DMS79 treated with DMSO at 0.1 percent for 48 hours (cell line): ENCODE results near the gene TAOK1.
"Not testable (repeated sequence)": the region's sequence is repeated elsewhere in the genome, so short reads cannot be mapped to it uniquely, and the experiment has no call there.

Experiments used
- DNase-seq: peaks from one replicate; lab custom pipeline; 2025; lab: John Stamatoyannopoulos, UW

The TAOK1 gene

GRCh38 chr17:29549177-29549923 lies 159.2 kb downstream of the TAOK1 start:
- DNase-seq, result peak; percentile 32

DNA sequence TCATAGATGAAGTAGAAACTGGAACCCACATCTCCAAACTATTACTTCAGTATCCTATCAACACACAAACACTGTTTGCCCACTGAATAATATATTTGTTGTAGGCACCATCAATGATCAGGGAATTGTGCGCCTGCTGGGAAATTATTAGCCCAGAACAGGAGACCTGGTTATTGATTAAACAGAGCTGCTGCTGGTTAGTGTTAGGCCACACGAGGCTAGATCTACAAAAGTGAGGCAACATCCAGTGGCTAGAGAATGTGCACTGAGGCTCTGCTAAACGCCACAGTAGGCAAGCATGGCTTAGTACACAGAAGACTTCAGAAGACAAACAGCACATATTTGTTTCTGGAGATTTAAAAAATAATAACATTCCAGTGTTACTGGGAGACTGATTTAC lies 165.7 kb downstream of the TAOK1 start:
- no peak for DNase-seq

DNA sequence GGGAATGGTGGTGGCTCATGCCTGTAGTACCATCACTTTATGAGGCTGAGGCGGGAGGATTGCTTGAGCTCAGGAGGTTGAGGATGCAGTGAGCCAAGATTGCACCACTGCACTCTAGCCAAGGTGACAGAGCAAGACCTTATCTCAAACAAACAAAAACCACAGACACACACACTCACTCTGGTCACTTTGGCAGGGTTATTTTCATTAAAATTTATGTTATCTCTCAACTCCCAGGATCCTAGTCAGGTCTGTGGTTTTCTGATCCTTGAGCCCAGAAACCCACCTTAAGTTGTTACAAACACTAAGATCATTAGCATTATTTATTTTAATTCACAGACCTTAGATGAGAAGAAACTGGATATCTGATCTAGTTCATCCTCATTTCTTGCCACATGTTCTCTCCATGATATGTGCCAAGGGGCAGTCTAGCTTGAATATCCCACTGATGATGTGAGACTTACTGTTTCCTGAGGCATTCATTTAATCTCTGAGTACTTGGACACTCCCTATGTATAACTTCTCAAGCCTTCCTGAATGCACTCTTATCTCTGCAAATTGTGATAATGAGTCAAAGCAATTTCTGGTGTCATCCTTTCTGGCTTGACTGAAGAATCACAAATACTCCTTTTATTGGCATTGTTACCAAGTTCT lies 167.0 kb downstream of the TAOK1 start:
- no peak for DNase-seq

DNA sequence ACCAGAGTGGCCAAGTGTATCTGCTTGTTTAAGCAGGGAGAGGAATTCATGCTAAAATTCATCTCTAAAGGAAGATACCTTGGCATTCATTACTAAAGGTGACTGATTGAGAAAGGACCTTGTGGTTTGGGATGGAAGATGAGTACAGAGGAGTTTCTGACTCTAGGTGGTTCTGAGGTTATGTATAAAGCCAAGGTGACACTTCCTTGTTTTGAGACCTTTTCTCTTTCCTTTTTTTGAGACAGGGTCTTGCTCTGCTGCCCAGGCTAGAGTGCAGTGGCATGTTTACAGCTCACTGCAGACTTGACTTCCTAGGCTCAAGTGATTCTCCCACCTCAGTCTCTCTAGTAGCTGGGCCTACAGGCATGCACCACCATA lies 167.6 kb downstream of the TAOK1 start:
- DNase-seq, result no peak

GRCh38 chr17:29558139-29558538 lies 168.0 kb downstream of the TAOK1 start:
- not testable (repeated sequence) for DNase-seq

DNA sequence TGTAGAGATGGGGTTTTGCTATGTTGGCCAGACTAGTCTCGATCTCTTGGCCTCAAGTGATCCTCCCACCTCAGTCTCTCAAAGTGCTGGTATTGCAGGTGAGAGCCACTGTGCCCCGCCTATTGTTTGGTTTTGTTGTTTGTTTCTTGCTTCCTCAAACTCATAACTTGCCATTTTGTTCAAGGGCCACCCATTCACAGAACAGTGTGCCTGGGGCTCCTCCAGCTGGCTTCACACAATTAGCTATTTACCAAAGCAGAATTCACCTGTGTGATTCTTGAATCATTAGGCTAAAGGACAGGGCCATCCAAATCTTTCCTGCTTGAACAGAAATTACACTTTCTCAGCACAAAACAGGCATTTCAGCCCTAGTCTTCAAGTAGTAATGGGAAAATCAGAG lies 169.5 kb downstream of the TAOK1 start:
- no peak for DNase-seq

GRCh38 chr17:29560316-29560715 lies 170.2 kb downstream of the TAOK1 start:
- DNase-seq, result no peak

- DNase-seq, result no peak
Measured at GRCh38 chr17:29561554-29562517, 171.7 kb downstream of the TAOK1 start.

DNA sequence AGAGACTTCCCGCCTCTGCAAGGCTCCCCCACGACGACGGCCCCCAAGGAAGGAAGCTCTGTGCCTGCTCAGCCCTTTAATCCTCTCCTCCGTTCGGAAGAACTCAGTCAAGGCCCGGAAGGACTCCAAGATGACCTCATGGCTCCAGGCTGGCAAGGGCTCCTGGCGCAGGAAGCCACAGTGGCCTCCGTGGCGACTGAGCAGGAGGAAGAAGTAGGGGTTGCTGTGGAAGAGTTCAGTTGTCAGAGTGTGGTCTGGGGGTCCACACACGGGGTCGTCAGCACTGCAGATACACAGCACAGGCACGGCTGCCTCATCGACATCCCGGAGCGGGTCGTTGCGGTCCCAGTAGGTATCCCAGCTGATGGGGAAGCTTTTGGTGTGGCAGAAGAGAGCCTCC lies 172.5 kb downstream of the TAOK1 start:
- DNase-seq, result no peak

DNA sequence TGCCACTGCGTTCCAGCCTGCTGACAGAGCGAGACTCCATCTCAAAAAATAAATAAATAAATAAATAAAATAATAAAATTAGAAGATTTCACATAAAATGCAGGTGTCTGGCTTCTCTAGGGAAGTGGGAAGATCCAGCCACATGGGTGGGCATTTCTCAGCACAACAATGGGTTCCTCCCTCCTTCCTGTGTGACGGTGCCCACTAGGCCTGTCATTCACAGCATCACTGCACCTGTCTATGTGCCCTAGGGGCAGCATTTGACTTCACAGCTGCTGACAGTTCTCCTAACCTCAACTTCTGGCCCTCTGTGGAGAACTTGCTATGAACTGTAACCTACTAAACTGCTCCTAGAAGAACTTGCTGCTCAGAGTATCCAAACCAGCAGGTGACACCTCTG lies 173.7 kb downstream of the TAOK1 start:
- DNase-seq, result no peak

GRCh38 chr17:29565643-29566472 lies 175.7 kb downstream of the TAOK1 start:
- DNase-seq, result peak; percentile 75

- peak; percentile 51 for DNase-seq
Measured at GRCh38 chr17:29566473-29567303, 176.5 kb downstream of the TAOK1 start, which contains the start of gene ABHD15. Gene ABHD15, minus strand, starts transcription at chr17:29567037. Its CDS starts 71 bp downstream, at chr17:29566966.

DNA sequence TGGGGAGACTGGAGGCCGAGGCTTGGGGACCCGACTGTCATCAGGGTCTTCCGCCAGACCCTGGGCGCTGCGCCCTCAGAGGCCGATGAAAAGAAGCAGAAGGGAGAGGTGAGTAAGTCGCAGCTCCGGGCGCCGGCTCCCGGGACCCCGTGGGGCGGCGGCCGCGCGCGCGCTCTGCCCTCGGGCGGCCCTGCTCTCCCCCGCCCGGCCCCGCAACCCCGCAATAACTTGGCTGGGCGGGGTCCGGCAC lies 177.1 kb downstream of the TAOK1 start:
- DNase-seq, result no peak

DNA sequence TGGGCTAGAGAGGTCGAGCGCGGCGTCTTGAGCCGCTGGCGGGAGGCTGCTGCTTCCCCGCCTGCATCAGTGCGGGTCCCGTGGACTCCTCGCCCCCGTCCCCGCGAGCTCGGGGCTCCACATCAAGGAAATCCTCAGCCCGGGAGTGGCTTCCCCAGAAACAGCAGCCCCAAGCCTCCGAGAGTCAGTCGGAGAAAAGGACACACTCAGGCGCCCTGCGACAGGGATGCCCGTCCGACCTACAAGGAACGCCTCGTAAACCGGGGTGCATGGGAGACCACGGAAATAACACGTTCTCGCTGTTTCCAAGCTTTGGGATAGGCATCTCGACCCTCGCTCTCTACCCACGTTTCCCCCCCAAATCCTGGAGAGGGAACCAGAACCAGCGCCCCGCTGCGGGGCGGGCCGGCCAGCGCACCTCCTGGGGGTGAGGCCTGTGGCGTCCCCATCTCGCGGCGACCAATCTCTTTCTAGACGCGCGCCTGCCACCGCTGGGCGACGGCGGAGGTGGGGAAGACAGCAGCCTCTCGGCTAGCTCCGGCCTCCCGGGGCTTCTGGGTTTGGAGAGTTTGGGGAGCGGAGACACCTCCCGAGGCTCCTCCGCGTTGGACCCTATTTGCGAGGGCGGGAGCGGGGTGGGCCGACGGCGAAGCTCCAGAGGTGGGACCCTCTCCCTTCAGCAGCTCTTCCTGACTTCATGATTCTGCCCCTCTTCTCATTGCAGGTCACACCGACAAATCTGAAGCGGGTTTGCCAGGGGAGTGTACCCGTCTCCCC lies 177.6 kb downstream of the TAOK1 start:
- DNase-seq, result peak; percentile 76

GRCh38 chr17:29568331-29569244 lies 178.4 kb downstream of the TAOK1 start, which contains the start of gene TP53I13:
Gene TP53I13, plus strand, starts transcription at chr17:29568701. Its CDS starts 58 bp downstream, at chr17:29568759.
- DNase-seq, result peak; percentile 78

- DNase-seq, result no peak
Measured at GRCh38 chr17:29569245-29569950, 179.2 kb downstream of the TAOK1 start.

DNA sequence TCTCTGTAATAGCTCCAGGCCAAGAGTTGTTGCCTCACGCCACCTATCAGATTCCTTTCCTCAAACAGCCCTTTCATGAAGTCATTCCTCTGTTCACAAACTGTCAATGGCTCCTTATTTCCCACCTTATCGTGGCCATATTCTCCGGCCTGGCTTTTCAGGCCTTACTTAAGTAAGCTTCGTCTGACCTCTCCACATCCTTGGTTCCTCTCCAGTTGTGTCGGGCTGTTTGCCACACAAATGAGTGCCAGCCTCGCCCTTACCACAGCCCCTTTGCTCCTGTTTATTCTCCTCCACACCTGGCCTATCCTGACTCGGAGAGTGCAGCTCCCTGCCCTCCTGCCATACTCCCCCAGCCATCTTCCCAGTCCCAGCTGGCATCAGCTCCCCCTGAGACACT lies 180.4 kb downstream of the TAOK1 start:
- no peak for DNase-seq

GRCh38 chr17:29571486-29571882 lies 181.3 kb downstream of the TAOK1 start:
- DNase-seq, result no peak
